Choroid plexus epithelial cell (primary cell): ENCODE measurements around the gene BCL2.

ENCODE experiments used
- DNase-seq: peaks from one replicate; pipeline ENCODE4 v3.0.0-alpha.2; 2010; ENCODE audit warnings: low read depth
- H3K4me3 ChIP-seq: 2 replicates; pipeline ENCODE4 v1.5.1; 2011; ENCODE audit warnings: low read depth, mild to moderate bottlenecking, control low read depth, low read length, moderate library complexity
- TF ChIP-seq, protein P1 (sequence below): conservative IDR thresholded peaks from 2 replicates; pipeline ENCODE4 v1.5.1; 2011; ENCODE audit warnings: low read depth, mild to moderate bottlenecking, control low read depth, inconsistent platforms, low read length, moderate library complexity

Gene BCL2

DNA sequence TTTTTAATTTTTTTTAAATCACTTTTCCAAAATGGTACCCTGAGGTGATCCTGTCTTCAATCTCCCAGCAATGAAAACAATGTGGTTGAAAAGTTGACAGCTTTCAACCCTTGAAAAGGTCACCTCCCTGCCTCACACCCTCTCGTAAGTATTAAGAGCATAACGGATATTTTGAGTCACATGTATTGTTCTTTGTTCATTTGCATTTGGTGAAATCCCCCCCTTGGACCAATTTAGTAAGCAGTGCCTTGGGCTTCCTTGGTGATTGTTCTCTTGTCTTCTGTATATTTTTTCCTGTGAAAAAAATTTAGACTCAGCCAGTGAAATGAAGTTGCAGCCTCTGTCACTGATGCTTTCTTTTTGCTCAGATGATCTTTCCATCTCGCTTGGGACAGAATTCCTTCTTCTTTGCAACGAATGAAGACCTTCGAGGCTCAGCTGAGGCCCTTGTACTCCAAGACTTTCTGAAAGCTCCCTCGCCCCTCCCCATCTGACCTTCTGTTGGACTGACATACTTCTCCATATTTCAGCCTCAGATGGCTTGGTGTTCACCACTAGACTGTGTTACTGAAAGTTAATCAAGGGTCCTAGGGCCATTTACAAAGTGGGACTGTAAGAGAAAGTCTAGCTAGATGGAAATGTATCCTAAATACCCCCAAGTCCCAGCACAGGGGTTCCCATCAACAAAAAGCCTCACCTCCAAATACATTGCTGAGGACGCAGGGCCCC is 158.4 kb downstream of the BCL2 start:
- H3K4me3 ChIP-seq: no peak overlapping the region
- DNase-seq: no peak
- TF ChIP-seq, protein P1, sequence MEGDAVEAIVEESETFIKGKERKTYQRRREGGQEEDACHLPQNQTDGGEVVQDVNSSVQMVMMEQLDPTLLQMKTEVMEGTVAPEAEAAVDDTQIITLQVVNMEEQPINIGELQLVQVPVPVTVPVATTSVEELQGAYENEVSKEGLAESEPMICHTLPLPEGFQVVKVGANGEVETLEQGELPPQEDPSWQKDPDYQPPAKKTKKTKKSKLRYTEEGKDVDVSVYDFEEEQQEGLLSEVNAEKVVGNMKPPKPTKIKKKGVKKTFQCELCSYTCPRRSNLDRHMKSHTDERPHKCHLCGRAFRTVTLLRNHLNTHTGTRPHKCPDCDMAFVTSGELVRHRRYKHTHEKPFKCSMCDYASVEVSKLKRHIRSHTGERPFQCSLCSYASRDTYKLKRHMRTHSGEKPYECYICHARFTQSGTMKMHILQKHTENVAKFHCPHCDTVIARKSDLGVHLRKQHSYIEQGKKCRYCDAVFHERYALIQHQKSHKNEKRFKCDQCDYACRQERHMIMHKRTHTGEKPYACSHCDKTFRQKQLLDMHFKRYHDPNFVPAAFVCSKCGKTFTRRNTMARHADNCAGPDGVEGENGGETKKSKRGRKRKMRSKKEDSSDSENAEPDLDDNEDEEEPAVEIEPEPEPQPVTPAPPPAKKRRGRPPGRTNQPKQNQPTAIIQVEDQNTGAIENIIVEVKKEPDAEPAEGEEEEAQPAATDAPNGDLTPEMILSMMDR: no peak

GRCh38 chr18:63160172-63160995 is 159.2 kb downstream of the BCL2 start:
- TF ChIP-seq, protein P1: no peak
- H3K4me3 ChIP-seq: no peak overlapping the region
- no peak for DNase-seq

DNA sequence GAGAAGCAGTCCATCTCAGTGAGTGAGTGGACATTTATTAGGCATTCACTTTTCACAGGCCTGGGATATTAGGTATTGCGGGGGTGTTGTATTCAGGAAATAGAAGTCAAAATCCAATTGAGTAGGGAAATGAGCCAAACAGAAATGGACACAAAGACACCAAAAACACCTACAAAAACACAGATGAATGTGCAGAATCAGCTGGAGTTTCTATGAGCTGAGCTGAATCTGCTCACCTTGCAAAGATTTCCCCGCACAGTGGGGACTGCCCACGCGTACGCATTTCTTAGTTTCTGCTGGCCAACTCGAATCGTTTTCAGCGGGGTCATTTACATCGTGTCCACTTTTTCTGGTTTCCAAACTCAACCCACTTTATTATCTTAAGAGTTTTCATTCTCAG is 160.0 kb downstream of the BCL2 start:
- no peak overlapping the region for H3K4me3 ChIP-seq
- DNase-seq: no peak
- TF ChIP-seq, protein P1: no peak

GRCh38 chr18:63158676-63159291 is 160.8 kb downstream of the BCL2 start:
- H3K4me3 ChIP-seq: no peak overlapping the region
- TF ChIP-seq, protein P1: no peak
- no peak for DNase-seq

GRCh38 chr18:63158012-63158631 is 161.4 kb downstream of the BCL2 start:
- DNase-seq: no peak
- no peak overlapping the region for H3K4me3 ChIP-seq
- TF ChIP-seq, protein P1: no peak

GRCh38 chr18:63157293-63158011 is 162.1 kb downstream of the BCL2 start:
- TF ChIP-seq, protein P1: no peak
- DNase-seq: no peak
- H3K4me3 ChIP-seq: no peak overlapping the region
